ENCODE data around the gene TNFRSF4.

DNA sequence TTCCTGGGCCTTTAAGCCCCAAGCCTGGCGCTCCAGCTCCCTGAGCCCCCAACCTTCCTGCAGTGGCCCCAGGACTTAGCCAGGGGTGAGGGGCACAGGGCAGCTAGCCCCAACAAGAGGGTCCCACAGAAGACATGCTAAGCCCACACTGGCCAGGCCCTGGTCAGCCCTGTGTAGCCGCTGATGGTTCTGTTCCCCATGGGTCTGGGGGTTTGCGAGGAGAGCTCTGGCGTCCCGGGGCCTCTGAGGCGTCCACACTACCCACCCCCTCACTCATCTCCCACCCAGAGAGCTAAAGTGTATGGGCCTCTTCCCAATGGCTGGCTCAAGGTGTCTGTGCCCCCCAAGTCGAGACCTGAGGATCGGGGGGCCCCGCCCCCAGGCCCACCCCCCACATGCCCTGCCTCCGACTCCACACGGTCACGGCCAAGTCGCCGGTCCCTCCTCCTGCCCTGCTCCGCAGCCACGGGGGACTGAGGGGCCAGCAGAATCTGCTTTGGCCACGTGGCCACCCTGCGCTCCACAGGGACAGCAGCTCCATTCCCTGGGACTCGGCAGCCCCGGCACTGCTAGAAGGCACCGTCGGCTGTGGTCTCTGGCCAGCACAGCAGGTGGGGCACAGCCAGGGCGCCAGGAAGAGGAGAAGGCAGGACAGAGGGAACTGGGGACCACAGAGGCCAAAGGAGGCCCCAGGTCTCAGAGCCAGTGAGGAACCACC is 15.4 kb downstream of the TNFRSF4 start:
- no peak for TF ChIP-seq CTCF (conservative IDR thresholded peaks at IDR 0.05)
- TF ChIP-seq ZFX (IDR thresholded peaks at IDR 0.05), result no peak
